RPMI8226 (cell line): ENCODE measurements around the gene MB21D2.
A peak's percentile ranks its signal among the peaks of the same experiment; 100 is the strongest.

Experiments used
- DNase-seq: peaks from one replicate; pipeline ENCODE4 v3.0.0-alpha.2; 2015

The MB21D2 gene

DNA sequence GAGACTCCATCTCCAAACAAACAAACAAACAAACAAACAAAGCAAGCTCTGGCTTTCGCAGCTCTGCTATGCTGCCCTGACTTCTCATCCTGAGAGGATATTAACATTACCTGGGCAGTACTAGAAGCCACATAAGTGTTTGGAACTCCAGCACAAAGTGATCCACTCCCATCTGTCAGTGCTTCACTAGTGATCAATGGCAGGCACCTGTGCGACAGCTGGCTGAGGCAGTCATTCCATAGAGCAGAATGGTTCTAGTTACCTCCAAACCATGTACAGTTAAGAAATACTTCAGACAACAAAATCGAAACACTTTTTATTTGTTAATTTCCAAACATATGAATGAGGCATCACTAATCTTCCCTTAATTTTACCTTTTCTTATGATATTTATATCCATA lies 2.8 kb upstream of the MB21D2 start:
- DNase-seq, result no peak

DNA sequence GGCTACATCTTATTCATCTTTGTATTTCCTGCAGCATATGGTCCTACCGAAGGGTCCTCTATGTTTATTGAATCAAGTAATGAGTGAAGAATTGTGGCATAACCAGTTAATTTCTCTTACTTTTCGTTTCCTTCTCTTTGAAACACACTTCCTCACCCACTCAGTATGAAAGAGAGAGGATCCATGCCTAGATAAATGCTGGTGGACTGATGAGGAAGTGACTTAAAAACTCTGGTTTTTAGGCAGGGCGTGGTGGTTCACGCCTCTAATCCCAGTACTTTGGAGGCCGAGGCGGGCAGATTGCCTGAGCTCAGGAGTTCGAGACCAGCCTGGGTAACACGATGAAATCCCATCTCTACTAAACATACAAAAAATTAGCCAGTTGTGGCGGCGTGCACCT lies 2.2 kb upstream of the MB21D2 start:
- DNase-seq, result no peak

DNA sequence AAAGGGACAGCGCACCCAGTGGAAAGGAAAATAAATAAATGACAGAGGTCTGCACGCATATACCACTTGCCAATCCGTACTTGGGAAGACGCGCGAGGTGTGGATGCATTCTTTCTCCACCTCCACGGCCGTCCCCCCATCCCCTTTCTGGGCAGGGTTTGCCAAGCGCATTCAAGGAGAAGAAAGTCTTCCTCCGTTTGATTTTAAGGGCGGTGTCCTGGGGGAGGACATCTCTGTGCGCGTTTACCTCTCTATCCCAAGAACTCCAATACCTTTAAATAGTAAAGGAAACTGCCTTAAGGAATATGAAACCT lies 576 bp upstream of the MB21D2 start:
- no peak for DNase-seq

DNA sequence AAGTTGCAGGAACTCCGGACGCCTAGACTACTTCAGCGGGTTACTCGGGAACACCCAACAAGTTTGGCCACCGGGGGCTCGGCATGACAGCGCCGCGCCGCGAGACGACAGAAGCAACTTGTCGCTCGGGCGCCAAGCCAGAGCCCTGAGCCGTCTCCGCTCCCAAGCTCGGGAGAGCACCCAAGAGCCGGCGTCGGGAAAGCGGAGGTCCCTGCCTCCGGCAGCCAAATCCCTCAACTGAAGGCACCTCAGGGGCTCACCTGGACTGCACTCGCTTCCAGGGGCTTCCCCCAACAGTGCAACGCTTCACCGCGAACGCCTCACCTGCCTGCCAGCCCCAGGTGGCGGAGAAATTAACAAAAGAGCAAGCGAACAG lies 640 bp downstream of the MB21D2 start:
- DNase-seq, result peak; percentile 39

DNA sequence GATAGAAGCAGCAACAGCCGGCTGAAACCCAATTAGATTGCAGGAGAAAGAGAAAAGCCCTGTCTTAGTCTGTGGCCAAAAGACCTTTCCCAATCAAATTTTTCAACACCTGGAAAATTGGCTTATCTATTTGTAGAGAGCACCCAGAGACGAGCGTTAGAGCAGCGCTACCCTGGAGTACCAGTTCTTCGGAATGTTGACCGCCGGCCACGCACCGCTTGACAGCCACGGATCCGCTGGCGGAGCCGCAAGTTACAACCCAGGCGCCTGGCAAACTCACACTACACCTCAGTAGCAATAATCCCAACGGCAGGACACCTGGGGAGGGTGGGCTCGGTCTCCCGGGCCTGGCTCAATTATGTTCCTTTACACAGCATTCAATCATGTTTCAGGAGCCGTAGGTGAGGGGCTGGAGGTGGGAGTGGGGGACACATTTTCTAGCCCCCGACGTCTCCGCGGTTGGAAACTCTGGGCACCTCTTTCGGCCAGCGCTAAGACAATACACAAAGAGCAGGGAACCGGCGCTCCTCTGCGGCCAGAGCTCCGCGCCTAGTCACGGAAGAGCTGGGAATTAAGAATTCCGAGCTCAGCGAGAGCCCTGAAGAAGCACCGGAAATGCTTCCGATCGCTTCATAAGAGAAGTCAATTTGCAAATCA lies 1.2 kb downstream of the MB21D2 start:
- DNase-seq, result no peak

DNA sequence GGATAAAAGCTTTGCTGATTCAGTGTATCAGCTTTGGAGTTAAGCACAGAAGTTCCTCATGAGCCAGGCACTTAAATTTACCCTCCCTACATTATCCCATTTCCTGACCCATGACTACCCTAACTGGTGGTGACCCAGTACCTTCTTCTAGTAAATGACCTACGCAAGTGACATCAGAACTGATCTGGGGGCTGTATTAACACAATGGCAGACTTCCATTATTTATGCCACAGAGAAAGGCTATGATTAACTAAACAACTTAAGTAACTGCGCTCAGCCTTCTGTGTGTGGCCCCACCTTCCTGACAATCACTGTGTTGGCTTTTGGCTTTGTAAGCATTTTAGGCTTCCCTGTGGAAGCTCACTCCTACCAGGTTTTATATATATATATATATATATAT lies 1.9 kb downstream of the MB21D2 start:
- DNase-seq, result no peak

DNA sequence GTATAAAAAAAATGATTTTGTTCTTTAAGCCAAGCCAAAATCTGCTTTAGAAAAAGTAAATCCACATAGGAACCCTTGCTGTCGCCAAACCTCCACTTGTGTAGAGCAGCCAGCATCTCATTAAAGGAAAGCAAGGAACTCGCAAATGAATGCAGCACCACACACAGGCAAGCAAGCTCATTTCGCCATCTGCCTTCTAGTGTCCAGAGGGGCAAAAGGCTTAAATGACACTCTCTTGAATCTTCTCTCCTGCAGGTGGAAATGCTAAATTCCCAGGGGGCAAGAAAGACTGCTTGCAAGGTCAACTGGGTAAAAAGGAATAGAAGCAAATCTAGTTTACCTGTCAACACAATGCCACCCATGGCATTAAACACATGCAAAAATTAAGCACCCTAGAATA lies 2.4 kb downstream of the MB21D2 start:
- DNase-seq, result no peak

DNA sequence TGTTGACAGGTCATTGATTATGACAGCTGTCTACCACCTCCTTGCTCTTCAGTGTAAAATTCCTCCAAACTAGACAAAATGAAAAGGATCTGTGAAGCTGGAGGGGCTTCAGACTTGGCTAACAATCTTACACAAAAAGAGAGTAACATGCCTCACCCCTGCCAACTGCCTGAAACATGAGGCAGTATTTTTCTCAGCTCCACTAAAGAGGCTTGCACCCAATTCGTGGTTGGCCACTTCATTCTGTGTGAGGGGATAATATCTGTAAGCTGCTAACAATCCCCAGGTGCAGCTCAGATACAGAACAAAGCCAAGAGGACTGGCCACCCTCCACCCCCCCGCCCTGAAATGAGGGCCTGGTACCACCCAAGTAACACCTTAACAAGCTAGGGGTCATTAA lies 2.8 kb downstream of the MB21D2 start:
- no peak for DNase-seq

DNA sequence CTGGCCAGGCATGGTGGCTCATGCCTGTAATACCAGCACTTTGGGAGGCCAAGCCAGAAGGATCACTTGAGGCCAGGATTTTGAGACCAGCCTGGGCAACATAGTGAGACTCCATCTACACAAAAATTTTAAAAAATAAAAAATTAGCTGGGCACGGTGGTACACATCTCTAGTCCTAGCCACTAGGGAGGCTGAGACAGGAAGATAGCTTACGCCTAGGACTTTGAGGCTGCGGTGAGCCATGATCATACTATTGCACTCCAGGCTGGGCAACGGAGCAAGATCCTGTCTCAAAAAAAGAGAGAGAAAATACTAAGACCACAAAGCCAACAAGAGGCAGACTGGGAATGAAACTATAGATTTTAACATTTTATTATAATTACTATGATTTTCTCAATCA lies 4.1 kb downstream of the MB21D2 start:
- DNase-seq, result no peak

DNA sequence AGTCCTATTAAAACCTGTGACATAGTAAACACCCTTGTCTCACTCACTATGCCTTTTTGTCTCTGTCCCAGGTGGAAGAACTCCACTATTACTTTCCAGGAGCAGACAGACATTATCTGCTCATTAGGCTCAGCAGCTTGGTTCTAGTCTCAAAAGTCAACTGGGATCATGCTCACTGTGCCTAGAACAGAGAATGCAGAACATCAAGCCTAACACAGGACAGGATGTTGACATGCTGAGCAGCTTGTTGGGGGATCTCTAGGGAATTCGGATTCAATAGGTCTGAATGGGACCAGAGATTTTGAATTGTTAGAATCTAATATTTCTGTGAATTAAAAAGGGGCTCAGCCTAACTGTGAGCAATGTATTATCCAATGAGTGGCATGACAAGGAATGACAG lies 6.4 kb downstream of the MB21D2 start:
- no peak for DNase-seq

DNA sequence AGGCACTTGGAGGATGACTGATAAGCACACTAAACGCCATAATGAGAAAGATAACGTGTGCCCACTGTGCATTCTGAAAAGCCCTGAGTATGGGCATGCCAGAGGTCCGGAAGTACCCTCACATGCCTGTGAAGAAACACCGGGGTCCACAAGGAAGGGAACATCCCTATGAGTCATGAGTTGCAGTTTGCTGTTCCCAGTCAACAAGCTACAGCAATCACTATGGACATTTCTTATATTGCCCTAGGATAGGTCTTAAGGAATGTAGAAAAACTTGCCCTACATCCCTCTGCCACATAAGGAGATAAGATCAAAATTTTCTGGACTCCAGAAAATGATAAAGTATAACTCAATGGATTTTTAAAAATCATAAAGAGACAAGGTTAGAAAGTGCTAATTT lies 9.9 kb downstream of the MB21D2 start:
- no peak for DNase-seq

DNA sequence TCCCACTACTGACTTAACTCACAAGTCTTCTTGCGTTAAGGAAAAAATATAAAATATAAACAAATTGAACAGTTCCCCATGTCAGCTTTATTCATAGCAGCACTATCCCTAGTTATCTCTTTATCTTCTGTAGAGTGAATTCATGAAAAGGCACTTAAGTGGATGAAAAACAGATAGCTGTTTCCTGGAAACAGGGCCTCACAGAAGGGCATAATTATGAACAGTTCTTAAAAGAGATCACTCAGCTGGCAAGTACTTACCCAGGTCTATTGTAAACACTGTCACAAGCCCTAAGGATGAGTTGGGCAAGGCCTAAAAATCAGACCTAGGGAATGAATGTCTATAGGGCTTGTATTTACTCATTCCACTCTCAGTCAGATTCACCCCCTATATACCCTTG lies 10.7 kb downstream of the MB21D2 start:
- DNase-seq, result no peak

DNA sequence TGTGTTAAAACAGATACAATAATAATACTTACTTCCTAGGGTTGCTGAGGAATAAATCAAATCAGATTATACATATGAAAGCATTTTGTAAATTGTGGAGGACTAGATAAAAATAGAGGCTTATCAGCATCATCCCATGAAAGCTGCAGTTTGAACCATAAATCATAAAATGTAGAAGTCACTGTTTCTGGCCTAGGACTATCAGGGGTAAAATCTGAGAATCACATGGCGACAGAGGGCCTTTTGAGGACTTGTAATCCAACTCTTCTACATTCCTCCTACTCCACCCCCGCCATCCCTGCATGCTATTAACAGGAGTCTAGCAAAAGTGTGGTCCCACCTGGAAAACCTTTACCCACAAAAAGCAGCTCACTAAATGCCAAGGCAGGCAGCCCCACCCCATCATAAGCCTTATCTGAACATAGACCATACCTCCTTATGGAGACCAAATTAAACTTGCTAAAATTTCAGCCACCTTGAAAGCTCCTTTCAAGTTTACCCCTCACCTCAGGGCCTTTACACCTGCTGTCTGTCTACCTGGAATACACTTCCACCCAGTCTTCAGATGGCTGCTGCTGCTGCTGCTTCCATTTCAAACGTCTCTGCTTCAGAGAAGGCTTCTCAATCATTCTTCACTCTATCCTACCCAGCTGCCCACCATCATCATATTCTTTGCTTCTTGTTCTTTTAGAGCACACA lies 11.5 kb downstream of the MB21D2 start:
- no peak for DNase-seq

DNA sequence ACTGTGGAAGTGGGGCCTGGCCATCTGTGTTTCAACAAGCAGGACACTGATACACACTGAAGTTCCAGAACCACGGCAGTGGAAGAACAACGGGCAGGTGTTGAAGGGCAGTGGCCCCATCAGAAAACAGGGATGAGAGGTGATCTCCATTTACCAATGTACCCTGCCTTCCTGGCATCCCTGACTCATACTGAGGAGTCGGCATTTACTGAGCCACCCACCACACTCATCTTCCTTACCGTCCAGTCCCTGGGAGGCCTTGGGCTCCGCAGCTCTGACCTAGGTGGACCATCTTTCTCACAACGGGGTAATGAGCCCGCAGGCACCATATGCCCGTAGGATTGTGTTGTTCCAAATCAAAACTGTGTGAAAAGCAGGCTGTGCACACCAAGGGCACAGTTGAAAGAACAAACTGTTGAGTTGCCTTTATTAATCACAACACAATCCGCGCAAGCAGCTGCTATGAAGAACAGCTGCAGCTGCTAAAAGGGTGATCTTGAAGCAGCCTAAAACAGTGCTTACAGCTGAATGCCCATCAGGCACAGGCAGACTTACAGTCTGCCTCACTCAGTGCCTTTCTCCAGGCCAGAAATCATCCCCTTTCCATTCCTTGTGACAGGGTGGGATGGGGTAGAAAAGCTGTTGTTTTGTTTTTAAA lies 12.9 kb downstream of the MB21D2 start:
- DNase-seq, result no peak

DNA sequence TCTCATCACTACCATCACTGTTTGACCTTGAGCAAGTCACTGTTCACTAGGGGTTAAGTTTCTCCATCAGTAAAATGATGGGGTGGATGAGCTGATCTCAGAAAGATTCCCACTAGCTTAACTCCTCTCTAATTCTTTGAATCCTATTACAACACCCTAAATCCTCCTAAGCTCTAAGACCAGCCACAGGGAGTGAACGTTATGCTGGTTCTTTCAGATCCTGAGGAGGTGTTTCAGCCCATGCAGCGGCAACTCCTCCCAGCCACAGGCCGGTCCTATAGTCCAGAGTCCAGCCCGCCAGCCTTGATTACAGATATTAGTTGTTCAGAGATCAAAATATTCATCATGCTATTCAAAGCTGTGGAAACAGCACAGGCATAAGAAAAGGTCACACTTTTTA lies 15.1 kb downstream of the MB21D2 start:
- no peak for DNase-seq

DNA sequence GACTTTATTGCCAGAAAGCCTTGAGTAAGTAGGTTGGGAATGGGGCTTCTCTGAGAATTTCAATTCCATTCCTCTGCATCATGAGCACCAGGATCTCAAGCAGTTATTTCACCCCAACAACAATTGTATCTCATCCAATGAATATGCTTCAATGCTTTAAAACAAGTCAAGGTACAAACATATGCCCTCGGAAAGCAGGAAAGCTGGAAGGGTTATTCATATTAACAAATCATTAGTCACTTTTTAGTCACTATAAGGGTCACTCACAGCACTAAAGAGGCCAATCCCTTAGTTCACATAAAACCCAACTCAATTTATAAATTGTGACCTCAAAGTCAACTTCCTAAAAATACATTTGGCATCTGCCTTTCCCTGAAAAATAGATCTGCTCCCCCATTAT lies 16.2 kb downstream of the MB21D2 start:
- no peak for DNase-seq

DNA sequence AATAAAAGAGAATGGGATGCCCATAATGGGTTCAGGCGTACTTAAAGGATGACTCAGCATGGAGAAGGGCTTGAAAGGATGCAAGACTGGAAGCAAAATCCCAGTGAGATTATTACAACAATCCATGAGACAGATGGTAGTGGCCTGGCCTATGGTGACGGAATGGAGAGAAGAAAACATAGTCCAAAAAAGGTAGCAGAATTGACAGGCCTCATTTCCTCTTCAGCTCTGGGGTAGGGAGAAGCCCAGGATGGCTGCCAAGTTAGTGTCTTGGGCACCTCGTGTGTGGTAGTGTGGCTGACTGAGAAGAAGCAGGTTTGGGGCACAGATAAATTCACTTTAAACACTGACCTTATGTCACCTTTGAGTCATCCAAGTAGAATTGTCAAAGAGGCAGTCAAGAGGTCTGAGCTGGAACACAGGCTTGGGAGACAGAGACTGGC lies 18.1 kb downstream of the MB21D2 start:
- no peak for DNase-seq

DNA sequence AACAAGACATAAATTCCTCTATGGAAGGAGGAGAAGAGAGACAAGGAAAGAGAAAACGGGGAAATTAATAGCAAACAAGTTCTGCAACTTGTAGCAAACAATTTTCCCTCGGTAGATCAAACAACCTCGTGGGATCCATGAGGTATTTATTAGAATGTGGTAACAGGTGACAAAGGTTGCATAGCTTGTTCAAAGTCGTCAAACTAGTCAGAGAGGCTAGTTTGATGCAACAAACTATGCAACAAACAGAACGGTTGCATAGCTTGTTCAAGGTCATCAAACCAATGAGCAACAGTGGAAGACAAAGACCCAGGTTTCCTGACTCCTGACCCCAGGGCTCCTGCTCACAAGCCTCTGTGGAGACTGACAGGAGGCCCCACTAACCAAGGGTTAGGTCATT lies 20.7 kb downstream of the MB21D2 start:
- DNase-seq, result no peak

DNA sequence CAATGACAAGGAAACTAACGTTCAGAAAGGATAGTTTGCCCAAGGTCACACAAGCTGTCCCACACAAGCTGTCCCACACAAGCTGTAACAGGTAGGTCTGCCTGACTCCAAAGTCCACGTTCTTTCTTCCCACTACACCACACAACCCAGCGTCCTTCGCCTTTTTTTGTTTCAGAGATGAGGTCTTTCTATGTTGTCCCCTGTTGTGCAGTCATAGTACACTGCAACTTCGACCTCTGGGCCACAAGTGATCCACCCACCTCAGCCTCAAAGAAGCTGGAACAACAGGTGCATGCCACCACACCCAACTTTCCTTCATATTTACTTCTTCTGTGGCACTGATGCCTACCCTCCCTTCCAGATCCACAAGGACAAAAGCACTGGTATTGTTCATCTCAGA lies 21.4 kb downstream of the MB21D2 start:
- DNase-seq, result no peak

DNA sequence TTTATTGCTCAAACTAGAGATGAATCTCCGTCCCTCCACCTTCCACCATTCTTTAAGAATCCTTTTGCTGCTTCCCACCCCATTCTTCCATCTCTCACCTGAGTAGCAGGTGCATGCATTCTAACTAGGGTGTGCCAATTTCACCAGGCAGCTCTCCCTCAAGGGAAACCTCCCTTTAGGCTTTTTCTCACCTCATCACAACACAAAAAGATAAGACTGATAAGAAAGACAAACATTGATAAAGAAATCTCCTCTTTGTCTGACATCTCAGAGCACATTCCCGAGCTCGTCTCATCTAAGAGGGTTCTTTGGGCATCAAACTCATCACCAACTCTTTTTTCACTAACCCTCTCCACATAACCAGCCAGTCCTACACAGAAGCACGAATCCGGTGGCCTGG lies 23.0 kb downstream of the MB21D2 start:
- DNase-seq, result no peak

DNA sequence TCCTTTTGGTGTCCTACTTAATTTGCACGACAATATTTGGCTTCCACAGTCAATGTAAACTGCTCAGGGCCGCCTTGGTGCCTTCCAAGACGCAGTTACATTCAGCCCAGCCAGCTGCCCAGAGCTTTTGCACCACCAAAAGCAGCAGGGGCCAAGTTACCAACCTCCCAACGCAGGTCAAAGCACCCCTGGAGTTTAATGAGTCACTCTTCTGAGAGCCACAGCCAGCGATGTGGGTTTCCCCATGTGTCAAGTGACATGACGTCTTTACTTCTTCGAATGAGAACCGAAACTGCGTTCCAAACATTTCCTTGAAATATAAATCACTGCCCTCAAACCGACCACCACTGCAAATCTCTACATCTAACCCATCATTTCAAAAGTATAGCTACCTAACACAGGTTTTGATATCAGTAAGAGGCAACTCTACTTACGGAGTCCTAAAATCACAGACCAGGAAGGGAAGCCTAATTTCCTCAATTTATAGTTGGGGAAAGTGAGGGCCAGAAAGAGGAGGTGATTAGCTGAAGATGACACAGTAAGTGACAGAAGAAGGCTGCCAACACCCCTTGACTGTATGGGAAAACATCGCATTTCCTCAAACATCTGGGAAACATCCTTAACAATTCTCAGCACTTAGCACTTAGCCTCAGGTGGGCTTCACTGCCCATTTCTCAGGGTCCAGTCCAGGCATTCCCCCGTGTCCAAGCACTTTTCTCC lies 24.5 kb downstream of the MB21D2 start:
- peak; percentile 64 for DNase-seq

DNA sequence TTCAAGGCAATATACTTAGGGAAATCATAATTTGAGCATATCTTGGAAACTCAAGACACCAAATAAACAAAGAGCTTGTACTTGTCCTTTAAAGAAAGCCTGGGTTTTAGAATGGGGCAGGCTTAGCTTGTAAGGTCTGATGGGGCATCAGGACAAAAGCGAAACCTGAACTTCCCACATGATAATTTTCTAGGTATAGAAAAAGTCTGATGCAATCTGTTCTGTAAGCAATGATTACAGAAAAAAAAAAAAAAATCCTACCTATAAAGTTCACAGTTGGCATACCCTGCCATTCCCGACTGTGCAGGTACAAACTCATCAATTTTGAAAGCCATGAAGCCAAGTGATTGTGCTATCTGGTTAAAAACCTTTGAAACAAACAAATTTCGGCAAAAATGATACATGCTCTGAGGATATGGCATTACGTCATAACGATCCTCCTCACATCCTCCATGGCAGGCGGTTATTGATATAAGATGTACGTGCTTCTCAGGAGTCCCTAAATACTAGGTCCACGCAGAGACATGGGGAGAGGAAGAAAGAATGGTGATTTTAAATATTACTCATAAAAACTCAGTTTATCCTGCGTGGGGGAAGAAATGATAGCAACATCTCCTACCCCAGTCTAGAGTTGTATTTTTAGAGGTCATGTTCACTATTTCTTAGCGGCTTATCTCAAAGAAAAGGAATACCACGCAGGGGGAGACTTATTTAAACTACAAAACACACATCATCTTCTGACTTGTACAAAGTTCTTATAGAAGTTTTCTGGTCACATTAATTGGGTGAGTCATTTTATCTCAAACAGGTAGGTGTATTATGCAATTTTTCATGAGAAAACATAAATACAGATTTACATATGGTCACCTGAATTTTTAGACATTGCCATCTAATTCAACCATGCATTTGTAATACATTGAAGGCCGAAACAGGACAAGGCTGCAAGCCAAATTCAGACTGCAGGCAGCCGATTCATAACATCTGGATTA lies 27.0 kb downstream of the MB21D2 start:
- no peak for DNase-seq

DNA sequence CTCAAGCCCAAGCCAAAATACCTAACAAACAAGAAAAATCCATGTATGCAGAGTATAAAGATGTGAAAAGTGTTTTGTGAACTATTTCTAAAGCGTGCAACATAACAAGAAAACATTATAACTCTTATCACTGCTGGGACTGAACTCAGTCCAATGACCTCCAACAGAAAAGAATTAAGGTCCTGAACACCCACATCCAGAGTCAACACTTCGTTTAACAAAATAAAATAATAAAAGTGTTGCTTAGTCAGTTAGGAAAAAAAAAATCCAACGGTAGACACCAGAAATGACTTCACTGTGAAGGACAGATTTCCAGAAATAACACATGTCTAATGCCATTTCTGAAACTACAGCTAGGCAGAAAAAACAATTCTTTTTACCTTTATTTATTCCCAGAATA lies 28.0 kb downstream of the MB21D2 start:
- DNase-seq, result no peak
